Stimulated activated CD4-positive, alpha-beta T cell treated with anti-CD3 and anti-CD28 coated beads, TNF-alpha, amount 100 ng/mL, for 24 hours (primary cell): ENCODE results near the gene WNT7B.

Source experiments
- DNase-seq, 3 experiments: peaks; one replicate each; pipeline ENCODE4 v3.0.0-alpha.2; 2020; ENCODE audit warnings: low read depth in 3 of 3

WNT7B gene

GRCh38 chr22:45928726-45929368, 48.1 kb downstream of the WNT7B start:
- DNase-seq = no peak

- DNase-seq = no peak
Measured at GRCh38 chr22:45927059-45927458, 49.9 kb downstream of the WNT7B start.

- no peak for DNase-seq
Measured at GRCh38 chr22:45926433-45926832, 50.5 kb downstream of the WNT7B start.

- no peak for DNase-seq
Measured at GRCh38 chr22:45925811-45926351, 51.1 kb downstream of the WNT7B start.

GRCh38 chr22:45923835-45924234, 53.1 kb downstream of the WNT7B start:
- no peak for DNase-seq

- DNase-seq = no peak
Measured at GRCh38 chr22:45923212-45923611, 53.8 kb downstream of the WNT7B start.

GRCh38 chr22:45922661-45923060, 54.3 kb downstream of the WNT7B start:
- DNase-seq = no peak

- no peak for DNase-seq
Measured at GRCh38 chr22:45922256-45922655, 54.7 kb downstream of the WNT7B start.

- DNase-seq = no peak
Measured at GRCh38 chr22:45919504-45920286, 57.3 kb downstream of the WNT7B start.

GRCh38 chr22:45918459-45919370, 58.2 kb downstream of the WNT7B start:
- DNase-seq = no peak

GRCh38 chr22:45917700-45918458, 59.1 kb downstream of the WNT7B start:
- no peak for DNase-seq

- DNase-seq = no peak
Measured at GRCh38 chr22:45917146-45917545, 59.8 kb downstream of the WNT7B start.

- DNase-seq = no peak
Measured at GRCh38 chr22:45916515-45916914, 60.4 kb downstream of the WNT7B start.

- DNase-seq = no peak
Measured at GRCh38 chr22:45915841-45916240, 61.1 kb downstream of the WNT7B start.

- no peak for DNase-seq
Measured at GRCh38 chr22:45915151-45915550, 61.8 kb downstream of the WNT7B start.

GRCh38 chr22:45914309-45914708, 62.7 kb downstream of the WNT7B start:
- DNase-seq = no peak

- no peak for DNase-seq
Measured at GRCh38 chr22:45912910-45913309, 64.1 kb downstream of the WNT7B start.

- DNase-seq = no peak
Measured at GRCh38 chr22:45911601-45912271, 65.2 kb downstream of the WNT7B start.

- DNase-seq = no peak
Measured at GRCh38 chr22:45910928-45911467, 66.0 kb downstream of the WNT7B start.

- DNase-seq = no peak
Measured at GRCh38 chr22:45908961-45909360, 68.0 kb downstream of the WNT7B start.
